ENCODE results near the gene MAP4K4. TPM values are rescaled to one million over a fixed set of nuclear protein-coding genes. Genes with fewer than 3 reads are reported as not detected.
"Not testable (repeated sequence)": the region's sequence is repeated elsewhere in the genome, so short reads cannot be mapped to it uniquely, and the experiment has no call there.

The MAP4K4 gene
- total RNA-seq, 1 experiment from 2014 or later, result 58.7 TPM

DNA sequence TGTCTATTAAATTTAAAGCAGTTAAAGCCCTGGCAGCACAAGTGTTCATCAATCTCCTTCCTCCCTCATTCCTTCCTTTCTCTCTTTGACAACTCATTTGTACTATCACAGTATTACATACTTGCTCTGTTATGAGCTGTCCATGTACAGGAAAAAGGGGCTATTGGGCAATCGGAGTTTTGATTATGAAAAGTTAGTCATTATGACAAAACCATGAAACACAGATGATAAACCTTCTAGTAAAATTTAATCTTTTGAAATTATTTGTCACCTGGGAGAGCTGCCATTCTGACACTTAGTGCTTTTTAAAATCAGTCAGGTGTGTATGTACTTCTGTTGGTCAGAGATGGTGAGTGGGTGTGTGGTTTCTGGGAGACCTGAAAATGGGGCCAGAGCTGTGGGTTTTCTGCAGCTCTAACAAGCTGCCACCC, 39.4 kb downstream of the MAP4K4 start:
- no peak for DNase-seq
- H3K36me3 ChIP-seq (replicated peaks; ENCODE audit: control insufficient read depth, insufficient read depth, low read length), result no peaks in the 10 kb centered on the region
- no peak overlapping the region for H3K4me3 ChIP-seq (ENCODE audit: insufficient read depth, low read depth, low read length)
- H3K27me3 ChIP-seq (ENCODE audit: control insufficient read depth, insufficient read depth, low read length), result no peaks in the 10 kb centered on the region

DNA sequence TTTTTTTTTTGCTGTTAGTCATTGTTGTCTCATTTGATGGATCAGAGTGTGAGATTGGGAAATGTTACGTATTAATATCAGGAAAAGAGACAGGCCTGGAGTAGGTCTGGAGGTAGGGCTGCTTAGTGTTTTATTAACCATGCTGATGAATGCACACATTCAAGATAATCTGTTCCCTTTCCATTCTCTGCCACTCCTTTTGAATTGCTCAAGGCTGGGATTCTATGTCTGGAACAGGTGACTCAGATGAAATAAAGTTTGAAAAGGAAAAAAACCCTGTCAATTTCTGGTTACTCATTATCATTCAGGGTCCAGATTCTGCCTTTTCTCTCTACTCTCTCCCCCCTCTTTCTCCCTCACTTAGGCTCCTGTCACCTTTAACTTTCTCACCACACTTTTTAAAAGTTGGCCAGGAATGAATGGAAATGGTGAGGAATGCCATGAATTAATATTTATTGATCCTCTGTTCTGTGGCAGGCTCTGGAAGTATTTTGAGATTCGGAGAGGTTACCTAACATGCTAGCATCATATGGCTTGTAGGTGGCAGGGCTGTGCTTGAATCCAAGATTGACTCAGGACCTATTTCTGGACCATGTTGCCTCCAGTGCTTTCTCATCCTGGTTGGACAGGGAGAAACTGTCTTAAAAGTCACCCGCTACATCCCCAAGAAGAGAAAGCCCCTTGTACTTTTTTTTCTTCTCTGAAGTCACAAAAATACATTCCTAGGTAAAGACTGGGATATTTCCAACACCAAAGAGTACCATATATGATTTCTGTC, 40.2 kb downstream of the MAP4K4 start:
- Histone ChIP-seq H3K36me3 (replicated peaks; ENCODE audit: control insufficient read depth, insufficient read depth, low read length) (no peaks in the 10 kb centered on the region), H3K4me3 (ENCODE audit: insufficient read depth, low read depth, low read length) (no peak overlapping the region), H3K27me3 (ENCODE audit: control insufficient read depth, insufficient read depth, low read length) (no peaks in the 10 kb centered on the region)
- DNase-seq, result no peak

DNA sequence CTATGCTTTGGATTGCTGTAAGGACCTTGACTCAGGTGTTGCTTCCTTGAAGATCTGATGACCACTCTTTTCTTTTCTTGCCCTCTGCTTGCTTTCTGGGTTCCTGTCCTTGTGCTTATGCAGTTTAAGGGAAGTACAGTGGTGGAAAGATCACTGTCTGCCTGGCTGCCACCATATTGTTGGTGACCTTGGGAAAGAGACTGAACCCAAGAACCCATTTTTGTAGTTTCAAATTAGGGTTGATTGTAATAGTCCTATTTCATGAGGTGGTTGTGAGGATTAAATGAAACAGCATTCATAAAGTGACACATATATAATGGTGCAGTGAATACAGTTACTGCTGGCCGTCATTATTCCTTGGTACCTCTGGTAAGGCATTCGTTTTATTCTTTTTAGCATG, 41.1 kb downstream of the MAP4K4 start:
- Histone ChIP-seq H3K36me3 (replicated peaks; ENCODE audit: control insufficient read depth, insufficient read depth, low read length) (no peaks in the 10 kb centered on the region), H3K4me3 (ENCODE audit: insufficient read depth, low read depth, low read length) (no peak overlapping the region), H3K27me3 (ENCODE audit: control insufficient read depth, insufficient read depth, low read length) (no peaks in the 10 kb centered on the region)
- no peak for DNase-seq

DNA sequence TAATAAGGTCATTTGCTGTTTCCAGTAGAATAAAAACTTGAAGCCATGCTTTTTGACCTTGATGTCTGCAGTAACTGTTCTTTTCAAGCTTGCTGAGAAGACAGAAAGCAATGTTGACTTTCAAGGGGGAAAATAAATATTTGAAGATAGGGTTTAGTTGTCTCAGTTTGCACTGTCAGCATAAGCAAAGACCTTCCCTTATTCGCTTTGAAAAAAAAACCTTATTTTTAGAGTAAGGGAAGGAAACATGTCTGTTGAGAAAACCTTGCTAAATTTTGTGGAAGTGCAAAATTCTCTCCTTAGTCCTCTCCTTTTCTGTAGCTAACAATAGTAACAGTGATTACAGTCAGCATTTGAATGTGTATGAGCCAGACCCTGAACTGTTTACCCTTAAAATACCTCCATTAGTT, 43.1 kb downstream of the MAP4K4 start:
- Histone ChIP-seq H3K36me3 (replicated peaks; ENCODE audit: control insufficient read depth, insufficient read depth, low read length) (no peaks in the 10 kb centered on the region), H3K27me3 (ENCODE audit: control insufficient read depth, insufficient read depth, low read length) (no peaks in the 10 kb centered on the region), H3K4me3 (ENCODE audit: insufficient read depth, low read depth, low read length) (no peak overlapping the region)
- DNase-seq, result no peak

DNA sequence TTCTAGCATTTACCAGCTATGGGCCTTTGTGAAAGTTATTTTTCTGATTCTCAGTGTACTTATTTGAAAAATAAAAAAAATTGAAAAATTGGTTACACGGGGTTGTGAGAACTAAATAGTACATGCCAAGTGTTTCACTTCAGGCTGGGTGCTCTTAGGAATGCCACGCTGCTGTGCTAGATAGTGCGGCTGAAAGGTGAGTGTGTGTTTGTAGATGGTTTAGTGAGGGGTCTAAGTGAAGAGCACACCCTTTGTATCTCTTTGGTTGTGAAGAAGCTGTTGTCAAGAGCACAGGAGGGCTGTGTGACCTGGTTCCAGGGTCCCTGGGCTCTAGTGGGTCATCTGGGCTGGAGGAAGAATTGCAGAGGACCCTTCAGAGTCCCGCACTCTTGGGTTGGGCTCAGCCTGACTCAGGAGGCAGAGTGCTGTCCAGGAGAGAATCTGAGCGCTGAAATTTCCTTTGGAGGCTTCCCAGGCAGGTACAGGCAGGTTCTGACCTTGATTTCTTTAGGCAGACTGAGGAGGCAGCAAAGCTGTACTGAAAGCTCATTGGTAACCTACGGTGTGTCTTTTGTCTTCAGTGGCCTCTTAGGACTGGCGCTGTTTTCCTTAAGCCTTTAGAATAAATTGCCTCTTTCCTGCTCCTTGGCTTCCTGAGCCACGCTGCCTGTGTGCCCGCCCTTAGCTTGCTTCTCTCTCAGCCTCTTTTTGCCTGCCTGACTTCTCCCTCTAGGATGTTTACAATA, 44.4 kb downstream of the MAP4K4 start:
- Histone ChIP-seq H3K36me3 (replicated peaks; ENCODE audit: control insufficient read depth, insufficient read depth, low read length) (no peaks in the 10 kb centered on the region), H3K4me3 (ENCODE audit: insufficient read depth, low read depth, low read length) (no peak overlapping the region), H3K27me3 (ENCODE audit: control insufficient read depth, insufficient read depth, low read length) (no peaks in the 10 kb centered on the region)
- peak; percentile 61 for DNase-seq

DNA sequence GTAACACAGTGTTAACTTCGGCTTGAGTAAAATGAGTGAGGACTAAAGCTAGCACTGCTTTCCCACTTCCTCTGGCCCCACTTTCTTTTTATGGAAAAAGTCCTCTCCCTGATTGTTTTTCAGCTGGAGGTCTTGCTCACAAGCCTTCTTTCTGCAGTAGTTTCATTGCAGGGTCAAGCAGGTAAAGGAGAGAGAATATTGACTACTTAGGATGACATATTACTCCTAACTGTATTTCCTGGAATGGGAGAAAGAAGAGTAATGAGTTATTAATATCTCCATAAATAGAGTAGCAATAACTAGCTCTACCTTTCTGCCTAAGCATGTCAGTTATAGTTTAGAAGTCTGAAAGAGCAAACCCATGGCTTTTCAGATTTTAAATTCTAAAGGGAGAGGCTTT, 45.0 kb downstream of the MAP4K4 start:
- Histone ChIP-seq H3K27me3 (ENCODE audit: control insufficient read depth, insufficient read depth, low read length) (no peaks in the 10 kb centered on the region), H3K36me3 (replicated peaks; ENCODE audit: control insufficient read depth, insufficient read depth, low read length) (no peaks in the 10 kb centered on the region), H3K4me3 (ENCODE audit: insufficient read depth, low read depth, low read length) (no peak overlapping the region)
- no peak for DNase-seq

DNA sequence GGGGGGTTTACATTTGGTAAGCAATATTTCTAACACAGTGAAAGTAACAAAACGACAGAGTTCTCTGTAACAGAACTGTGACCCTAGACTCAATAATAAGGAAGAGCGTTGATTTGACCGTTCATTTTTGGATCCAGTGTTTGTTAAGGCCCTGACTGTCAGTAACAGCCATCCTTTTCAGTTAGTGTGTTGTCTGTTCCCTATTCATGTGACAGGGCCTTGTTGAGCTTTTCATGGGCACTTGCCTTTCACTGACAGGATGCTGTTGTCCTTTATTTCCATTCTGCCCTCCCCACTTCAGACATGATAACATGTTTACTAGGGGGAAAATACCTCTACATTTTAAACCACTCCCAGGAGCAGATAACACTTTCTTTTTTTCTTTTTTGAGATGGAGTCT, 45.8 kb downstream of the MAP4K4 start:
- Histone ChIP-seq H3K27me3 (ENCODE audit: control insufficient read depth, insufficient read depth, low read length) (no peaks in the 10 kb centered on the region), H3K36me3 (replicated peaks; ENCODE audit: control insufficient read depth, insufficient read depth, low read length) (no peaks in the 10 kb centered on the region), H3K4me3 (ENCODE audit: insufficient read depth, low read depth, low read length) (no peak overlapping the region)
- DNase-seq, result no peak

DNA sequence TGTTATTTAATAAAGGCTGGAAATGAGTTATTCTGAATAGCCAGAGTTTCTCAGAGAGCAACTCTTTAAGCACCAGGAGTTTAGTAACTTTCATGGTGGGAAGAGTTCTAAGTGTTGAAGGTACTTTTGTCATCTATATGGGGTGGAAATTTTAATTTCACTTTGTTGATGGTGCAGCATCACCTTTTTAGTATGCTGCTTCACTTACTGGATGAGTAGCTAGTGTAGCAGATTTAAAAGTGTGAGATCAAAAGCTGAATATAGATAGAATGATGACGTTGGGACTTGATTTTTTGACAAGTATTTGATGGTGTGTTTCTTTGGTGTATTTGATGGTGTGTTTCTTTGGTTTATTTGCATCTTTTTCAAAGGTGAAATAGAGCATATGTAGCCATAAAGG, 47.3 kb downstream of the MAP4K4 start:
- H3K36me3 ChIP-seq (replicated peaks; ENCODE audit: control insufficient read depth, insufficient read depth, low read length), result no peaks in the 10 kb centered on the region
- no peak overlapping the region for H3K4me3 ChIP-seq (ENCODE audit: insufficient read depth, low read depth, low read length)
- DNase-seq, result no peak
- no peaks in the 10 kb centered on the region for H3K27me3 ChIP-seq (ENCODE audit: control insufficient read depth, insufficient read depth, low read length)

DNA sequence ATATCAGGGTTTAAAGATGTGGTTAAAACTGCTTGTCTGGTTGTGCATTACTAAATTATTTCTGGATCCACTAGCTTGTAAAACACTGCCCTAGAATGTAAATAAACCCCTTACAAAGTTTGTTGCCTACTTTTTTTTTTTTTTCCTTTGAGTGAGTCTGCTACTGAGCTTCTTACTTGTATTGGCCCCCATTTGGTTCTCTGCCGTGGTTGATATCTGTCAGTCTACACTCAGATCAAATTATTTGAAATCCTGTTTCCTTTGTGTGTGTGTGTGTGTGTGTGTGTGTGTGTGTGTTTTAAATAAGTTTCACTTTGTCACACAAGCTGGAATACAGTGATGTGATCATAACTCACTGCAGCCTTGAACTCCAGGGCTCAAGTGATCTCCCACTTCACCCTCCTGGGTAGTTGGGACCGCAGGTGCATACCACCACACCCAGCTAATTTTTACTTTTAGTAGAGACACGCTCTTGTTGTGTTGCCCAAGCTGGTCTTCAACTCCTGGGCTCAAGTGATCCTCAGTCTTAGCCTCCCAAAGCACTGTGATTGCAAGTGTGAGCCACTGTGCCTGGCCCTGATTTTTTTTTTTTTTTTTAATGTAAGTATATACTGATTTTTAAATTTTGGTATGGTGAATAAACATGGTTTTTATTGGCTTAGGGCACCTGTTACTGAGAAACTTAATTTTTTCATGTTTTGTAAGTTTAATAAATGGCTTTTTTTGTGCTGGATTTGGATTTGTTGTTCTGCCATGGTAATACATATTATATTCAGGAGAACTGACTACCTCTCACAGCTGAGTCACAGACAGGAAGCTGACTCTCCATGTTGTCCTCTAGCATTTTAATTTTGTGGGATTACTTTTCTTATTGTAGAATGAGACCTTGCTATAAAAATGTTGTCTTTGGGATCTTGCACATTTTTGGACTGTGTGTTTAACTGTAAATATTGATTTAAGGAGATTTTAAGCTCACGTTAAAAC, 48.5 kb downstream of the MAP4K4 start:
- H3K4me3 ChIP-seq (ENCODE audit: insufficient read depth, low read depth, low read length), result no peak overlapping the region
- no peak for DNase-seq
- no peaks in the 10 kb centered on the region for H3K36me3 ChIP-seq (replicated peaks; ENCODE audit: control insufficient read depth, insufficient read depth, low read length)
- H3K27me3 ChIP-seq (ENCODE audit: control insufficient read depth, insufficient read depth, low read length), result no peaks in the 10 kb centered on the region

DNA sequence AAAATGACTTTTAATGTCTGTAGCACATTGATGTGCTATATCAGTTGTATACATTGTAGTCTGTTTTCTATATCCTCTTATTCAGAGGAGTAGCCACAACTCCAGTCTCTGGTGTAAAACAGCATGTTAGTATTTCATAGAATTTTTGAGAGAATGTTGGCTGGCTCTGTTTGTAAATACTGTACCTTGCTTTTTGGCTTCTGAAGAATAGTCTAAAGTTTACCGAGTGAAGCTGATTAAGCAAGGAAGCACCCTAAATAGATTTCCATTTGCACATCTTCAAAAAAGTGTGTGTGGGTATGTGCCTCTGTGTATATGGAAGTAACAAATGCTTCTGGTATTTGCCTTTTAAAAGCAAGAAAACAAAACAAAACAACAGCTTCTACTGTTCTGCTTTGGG, 50.5 kb downstream of the MAP4K4 start:
- H3K36me3 ChIP-seq (replicated peaks; ENCODE audit: control insufficient read depth, insufficient read depth, low read length), result no peaks in the 10 kb centered on the region
- H3K4me3 ChIP-seq (ENCODE audit: insufficient read depth, low read depth, low read length), result no peak overlapping the region
- no peaks in the 10 kb centered on the region for H3K27me3 ChIP-seq (ENCODE audit: control insufficient read depth, insufficient read depth, low read length)
- DNase-seq, result no peak

DNA sequence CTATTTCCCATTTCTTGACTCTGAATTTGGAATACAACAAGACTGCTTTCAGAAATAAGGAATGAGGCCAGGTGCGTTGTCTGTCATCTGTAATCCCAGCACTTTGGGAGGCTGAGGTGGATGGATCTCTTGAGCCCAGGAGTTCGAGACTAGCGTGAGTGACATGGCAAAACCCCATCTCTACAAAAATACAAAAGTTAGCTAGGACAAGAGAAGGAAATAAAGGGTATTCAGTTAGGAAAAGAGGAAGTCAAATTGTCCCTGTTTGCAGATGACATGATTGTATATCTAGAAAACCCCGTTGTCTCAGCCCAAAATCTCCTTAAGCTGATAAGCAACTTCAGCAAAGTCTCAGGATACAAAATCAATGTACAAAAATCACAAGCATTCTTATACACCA, 51.0 kb downstream of the MAP4K4 start:
- not testable (repeated sequence) for DNase-seq; H3K36me3 ChIP-seq (replicated peaks; ENCODE audit: control insufficient read depth, insufficient read depth, low read length); H3K27me3 ChIP-seq (ENCODE audit: control insufficient read depth, insufficient read depth, low read length); H3K4me3 ChIP-seq (ENCODE audit: insufficient read depth, low read depth, low read length)

DNA sequence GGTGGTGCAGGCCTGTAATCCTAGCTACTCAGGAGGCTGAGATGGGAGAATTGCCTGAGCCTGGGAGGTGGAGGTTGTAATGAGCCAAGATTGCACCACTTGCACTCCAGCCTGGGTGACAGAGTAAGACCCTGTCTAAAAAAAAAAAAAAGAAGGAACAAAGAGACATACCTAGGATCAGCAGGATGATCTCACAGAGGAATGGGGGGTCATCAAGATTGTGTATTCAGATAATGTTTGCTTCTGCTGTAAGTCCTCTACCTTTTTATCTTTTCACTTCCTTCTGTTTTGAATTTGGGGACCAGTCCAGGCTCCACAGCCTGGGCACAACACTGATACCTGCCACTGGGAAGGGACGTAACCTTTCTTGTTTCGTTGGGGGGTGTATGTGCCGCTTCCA, 53.2 kb downstream of the MAP4K4 start:
- Histone ChIP-seq H3K27me3 (ENCODE audit: control insufficient read depth, insufficient read depth, low read length) (no peaks in the 10 kb centered on the region), H3K36me3 (replicated peaks; ENCODE audit: control insufficient read depth, insufficient read depth, low read length) (no peaks in the 10 kb centered on the region)

DNA sequence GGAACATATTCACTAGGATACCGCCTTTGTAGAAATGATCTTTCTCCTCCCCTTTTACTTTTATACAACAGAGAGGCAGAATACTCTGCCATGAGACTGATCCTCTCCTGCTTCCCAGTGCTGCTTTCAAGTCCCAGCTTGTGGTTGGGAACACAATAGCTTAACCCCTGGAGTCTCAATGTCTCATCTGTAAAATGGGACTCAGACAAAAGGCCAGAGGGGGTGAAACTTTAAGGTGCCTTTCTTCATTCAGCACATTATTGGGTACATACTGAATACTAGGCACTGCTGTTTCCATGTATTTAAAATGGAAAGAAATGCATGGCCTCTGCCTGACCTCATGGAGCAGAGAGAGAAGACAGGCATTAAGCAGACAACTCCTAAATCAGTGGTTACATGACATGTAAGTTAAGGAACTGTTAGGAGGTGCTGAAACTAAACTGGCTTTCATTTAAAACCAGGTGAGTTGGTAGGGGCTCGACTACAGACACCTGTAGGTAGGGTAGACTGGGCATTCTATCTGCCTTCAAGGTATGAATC, 53.8 kb downstream of the MAP4K4 start:
- Histone ChIP-seq H3K36me3 (replicated peaks; ENCODE audit: control insufficient read depth, insufficient read depth, low read length) (no peaks in the 10 kb centered on the region), H3K27me3 (ENCODE audit: control insufficient read depth, insufficient read depth, low read length) (no peaks in the 10 kb centered on the region), H3K4me3 (ENCODE audit: insufficient read depth, low read depth, low read length) (no peak overlapping the region)
- DNase-seq, result no peak

More for the DNA sequence above, 53.2 kb downstream of the MAP4K4 start:
- DNase-seq, result no peak
- no peak overlapping the region for H3K4me3 ChIP-seq (ENCODE audit: insufficient read depth, low read depth, low read length)

DNA sequence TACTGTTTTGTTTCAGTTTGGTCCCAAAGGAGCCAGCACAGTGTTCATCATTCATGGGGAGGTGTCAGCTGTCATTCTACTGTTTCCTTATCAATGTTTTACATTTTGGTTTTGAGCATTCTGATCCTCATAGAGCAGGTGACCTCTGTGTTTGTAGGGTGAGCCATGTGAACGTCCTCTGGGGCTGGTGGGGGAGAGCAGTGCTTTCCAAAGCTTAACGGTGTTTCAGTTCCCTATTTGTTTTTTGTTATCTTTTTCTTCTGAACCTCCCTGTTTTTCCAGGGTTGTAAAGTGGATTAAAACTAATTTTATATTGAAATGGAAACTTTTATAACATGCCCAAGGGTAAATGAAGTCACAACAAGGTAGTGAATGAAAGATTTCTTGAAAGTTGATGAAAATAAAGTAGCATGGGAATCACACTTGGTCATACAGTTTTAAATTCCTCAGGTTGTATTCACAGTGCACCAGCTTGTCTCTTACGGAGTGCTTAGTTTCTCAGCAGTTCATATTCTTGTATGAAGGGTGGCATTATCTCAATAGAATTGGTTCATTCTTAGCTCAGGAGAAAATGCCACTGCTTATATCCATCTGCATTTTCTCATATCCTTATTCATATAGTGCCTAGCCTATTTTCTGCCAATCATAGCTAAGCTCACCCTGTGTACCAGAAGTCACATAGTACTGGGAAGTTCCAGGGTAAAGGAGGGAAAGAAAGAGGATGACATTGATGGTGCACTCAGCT, 54.5 kb downstream of the MAP4K4 start:
- Histone ChIP-seq H3K27me3 (ENCODE audit: control insufficient read depth, insufficient read depth, low read length) (no peaks in the 10 kb centered on the region), H3K4me3 (ENCODE audit: insufficient read depth, low read depth, low read length) (no peak overlapping the region), H3K36me3 (replicated peaks; ENCODE audit: control insufficient read depth, insufficient read depth, low read length) (no peaks in the 10 kb centered on the region)
- DNase-seq, result no peak
